Cardiac fibroblast (primary cell): ENCODE data around the gene ANGPTL8.

Experiments
- DNase-seq, 2 donors: peaks; one replicate each; pipeline versions ENCODE4 v3.0.0 to v3.0.0-alpha.2; 2010; ENCODE audit warnings: low read depth in 2 of 2
- H3K4me3 ChIP-seq, 2 donors: replicated peaks in 1 of 2; 1 replicate in 1 of 2; 2 replicates in 1 of 2; pipeline ENCODE4 v1.5.1; 2011; ENCODE audit warnings: low read depth in 2 of 2, low read length in 2 of 2, mild to moderate bottlenecking in 2 of 2, moderate library complexity in 1 of 2
- CTCF ChIP-seq: IDR thresholded peaks from one replicate; pipeline ENCODE4 v1.5.1; 2011; ENCODE audit warnings: low read depth, mild to moderate bottlenecking, low read length, inconsistent platforms

ANGPTL8 gene

GRCh38 chr19:11256189-11256588 lies 16.8 kb downstream of the ANGPTL8 start:
- TF ChIP-seq CTCF = no peak
- H3K4me3 ChIP-seq = no peak overlapping the region
- peak; percentile 21 to 59 for DNase-seq

GRCh38 chr19:11257846-11258380 lies 18.5 kb downstream of the ANGPTL8 start:
- no peak overlapping the region for H3K4me3 ChIP-seq
- DNase-seq = peak in 1 of 2 donors; percentile 22
- no peak for TF ChIP-seq CTCF

- no peak for DNase-seq
- peak overlapping the region in 1 of 2 donors; percentile 82 for H3K4me3 ChIP-seq
- TF ChIP-seq CTCF = no peak
Measured at GRCh38 chr19:11260996-11261395, 21.6 kb downstream of the ANGPTL8 start.

- DNase-seq = no peak
- peak overlapping the region; percentile 78 to 82 for H3K4me3 ChIP-seq
- TF ChIP-seq CTCF = no peak
Measured at GRCh38 chr19:11261431-11261970, 22.1 kb downstream of the ANGPTL8 start.

- peak in 1 of 2 donors; percentile 27 for DNase-seq
Measured at GRCh38 chr19:11261971-11262839, 22.8 kb downstream of the ANGPTL8 start, which contains the start of gene DOCK6. TSS of gene DOCK6 (minus strand) at chr19:11262524. CDS start at chr19:11262440, 84 bp downstream.

GRCh38 chr19:11263726-11264125 lies 24.3 kb downstream of the ANGPTL8 start:
- H3K4me3 ChIP-seq = no peak overlapping the region
- TF ChIP-seq CTCF = no peak

More at GRCh38 chr19:11261971-11262839, 22.8 kb downstream of the ANGPTL8 start, which contains the start of gene DOCK6:
- TF ChIP-seq CTCF = peak; percentile 45
- H3K4me3 ChIP-seq = peak within 1 kb of the TSS; percentile 78 to 82

More at GRCh38 chr19:11263726-11264125, 24.3 kb downstream of the ANGPTL8 start:
- no peak for DNase-seq
